Epithelial cell of esophagus (primary cell): ENCODE data around the gene GRSF1.
"Not testable (repeated sequence)": the region's sequence is repeated elsewhere in the genome, so short reads cannot be mapped to it uniquely, and the experiment has no call there.

Source experiments
- DNase-seq: peaks from one replicate; pipeline ENCODE4 v3.0.0; 2010; ENCODE audit warnings: low read depth
- H3K4me3 ChIP-seq: 2 replicates; pipeline ENCODE4 v1.5.1; 2011; ENCODE audit warnings: mild to moderate bottlenecking, low read length, control low read depth
- TF ChIP-seq, protein P1 (sequence below): IDR thresholded peaks from 2 replicates; pipeline ENCODE4 v1.5.1; 2011; ENCODE audit warnings: low read depth, mild to moderate bottlenecking, low read length, control low read depth, inconsistent platforms; ENCODE audit not compliant: insufficient read depth; ENCODE audit errors: missing control alignments

GRSF1 gene

GRCh38 chr4:70842761-70843435, 3.2 kb upstream of the GRSF1 start:
- TF ChIP-seq, protein P1, sequence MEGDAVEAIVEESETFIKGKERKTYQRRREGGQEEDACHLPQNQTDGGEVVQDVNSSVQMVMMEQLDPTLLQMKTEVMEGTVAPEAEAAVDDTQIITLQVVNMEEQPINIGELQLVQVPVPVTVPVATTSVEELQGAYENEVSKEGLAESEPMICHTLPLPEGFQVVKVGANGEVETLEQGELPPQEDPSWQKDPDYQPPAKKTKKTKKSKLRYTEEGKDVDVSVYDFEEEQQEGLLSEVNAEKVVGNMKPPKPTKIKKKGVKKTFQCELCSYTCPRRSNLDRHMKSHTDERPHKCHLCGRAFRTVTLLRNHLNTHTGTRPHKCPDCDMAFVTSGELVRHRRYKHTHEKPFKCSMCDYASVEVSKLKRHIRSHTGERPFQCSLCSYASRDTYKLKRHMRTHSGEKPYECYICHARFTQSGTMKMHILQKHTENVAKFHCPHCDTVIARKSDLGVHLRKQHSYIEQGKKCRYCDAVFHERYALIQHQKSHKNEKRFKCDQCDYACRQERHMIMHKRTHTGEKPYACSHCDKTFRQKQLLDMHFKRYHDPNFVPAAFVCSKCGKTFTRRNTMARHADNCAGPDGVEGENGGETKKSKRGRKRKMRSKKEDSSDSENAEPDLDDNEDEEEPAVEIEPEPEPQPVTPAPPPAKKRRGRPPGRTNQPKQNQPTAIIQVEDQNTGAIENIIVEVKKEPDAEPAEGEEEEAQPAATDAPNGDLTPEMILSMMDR, result no peak
- no peak overlapping the region for H3K4me3 ChIP-seq
- DNase-seq, result no peak

DNA sequence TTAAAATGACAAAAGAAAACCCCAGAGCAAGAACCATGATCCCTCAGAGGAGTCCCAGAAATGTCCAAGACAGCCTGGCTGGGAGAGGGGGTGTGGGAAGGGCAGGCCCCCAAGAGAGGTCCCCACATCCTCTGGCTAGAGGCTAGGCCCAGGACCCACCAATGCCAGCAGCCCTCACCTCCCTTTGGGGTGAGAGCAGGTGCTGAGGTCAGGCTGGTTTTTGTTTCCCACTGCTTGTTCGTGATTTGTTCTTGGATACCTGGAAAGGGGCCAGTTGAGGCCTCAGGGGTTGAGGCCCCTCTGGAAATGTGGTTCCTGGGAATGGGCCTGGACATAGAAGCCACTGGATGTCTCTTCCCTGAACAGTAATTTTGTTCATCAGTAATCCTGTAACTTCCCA, 2.3 kb upstream of the GRSF1 start:
- TF ChIP-seq, protein P1, result no peak
- no peak for DNase-seq
- H3K4me3 ChIP-seq, result no peak overlapping the region

DNA sequence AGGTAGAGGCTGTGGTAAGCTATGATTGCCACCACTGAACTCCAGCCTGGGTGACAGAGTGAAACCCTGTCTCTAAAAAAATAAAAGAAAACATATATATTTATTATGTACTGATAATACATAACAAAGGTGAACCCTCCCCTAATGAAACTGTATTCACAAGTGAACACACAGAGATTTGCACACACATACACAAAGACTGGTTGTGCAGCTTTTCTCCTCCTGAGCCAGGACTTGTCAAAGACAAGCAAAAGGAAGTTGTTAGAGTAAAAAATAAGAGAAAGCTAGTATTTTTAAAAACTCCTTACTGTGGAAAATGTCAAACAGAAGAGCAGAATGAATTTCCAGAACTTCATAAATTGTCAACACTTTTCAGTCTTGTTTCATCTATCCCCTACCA, 1.5 kb upstream of the GRSF1 start:
- no peak for DNase-seq
- no peak overlapping the region for H3K4me3 ChIP-seq
- TF ChIP-seq, protein P1, result no peak

GRCh38 chr4:70840631-70841030, 941 bp upstream of the GRSF1 start:
- not testable (repeated sequence) for H3K4me3 ChIP-seq, DNase-seq

- peak; percentile 60 for DNase-seq
- not testable (repeated sequence) for H3K4me3 ChIP-seq
Observed at GRCh38 chr4:70840137-70840536, 447 bp upstream of the GRSF1 start.

DNA sequence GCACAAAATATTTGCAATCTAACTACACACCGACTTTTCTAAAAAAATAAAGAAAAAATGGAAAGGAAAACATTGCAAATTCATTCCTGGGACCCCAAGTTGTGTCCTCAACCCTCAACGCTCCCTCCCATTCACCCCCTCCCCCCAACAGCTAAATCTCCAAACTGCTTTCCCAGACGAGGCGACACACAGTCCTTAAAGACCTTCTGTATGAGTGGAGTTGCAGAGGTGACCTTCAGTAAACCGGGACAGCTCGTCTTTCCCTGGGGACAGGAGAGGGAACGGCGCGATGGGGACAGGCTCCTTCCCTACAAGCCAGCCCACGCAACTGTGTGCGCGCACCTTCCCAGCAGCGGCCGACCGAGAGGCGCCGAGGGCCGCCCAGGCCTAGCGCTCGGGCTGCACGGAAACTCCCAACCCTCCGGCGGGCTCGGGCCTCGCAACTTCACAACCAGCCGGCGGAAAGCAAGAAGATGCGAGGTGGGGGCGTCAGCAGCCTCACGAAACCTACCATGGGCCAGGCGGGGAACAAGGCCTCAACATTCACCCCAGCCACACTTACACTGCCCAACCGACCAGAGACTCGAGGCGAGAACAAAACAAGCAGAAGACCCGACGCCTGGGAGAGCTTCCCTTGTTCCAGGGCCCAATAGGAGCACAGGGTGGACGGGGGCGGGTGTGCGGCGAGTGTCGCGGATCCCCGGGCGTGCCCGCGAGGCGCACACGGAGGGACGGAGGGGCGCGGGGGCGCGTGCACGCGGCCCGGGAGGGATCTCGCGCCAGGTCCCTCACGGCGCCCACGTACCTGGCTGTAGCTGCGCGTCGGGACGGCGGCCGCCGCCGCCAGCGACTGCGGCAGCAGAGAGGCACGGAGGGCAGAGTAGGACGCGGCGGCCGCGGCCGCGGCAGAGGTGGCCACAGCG, 763 bp downstream of the GRSF1 start:
- TF ChIP-seq, protein P1, result no peak
- DNase-seq, result peak; percentile 69
- H3K4me3 ChIP-seq, result peak overlapping the region; percentile 85

DNA sequence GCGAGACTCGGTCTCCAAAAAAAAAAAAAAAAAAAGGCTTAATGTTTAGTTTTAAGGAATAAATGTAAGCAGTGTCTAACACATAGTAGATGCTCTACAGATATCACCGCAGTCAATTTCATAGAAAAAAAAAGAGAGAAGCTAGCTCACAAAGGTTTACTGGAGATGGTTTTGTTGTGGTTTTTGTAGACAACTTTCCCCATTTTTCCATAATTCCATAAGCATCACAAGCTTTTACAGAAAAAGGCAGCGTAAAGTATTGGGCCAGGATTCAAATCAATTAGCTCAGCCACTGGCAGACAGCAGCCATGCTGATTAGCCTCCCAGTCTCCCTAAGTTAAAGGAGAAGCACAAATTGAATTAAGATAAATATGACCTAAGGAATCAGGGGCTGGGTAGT, 1.5 kb downstream of the GRSF1 start:
- peak; percentile 8 for DNase-seq
- TF ChIP-seq, protein P1, result no peak
- peak overlapping the region; percentile 85 for H3K4me3 ChIP-seq

DNA sequence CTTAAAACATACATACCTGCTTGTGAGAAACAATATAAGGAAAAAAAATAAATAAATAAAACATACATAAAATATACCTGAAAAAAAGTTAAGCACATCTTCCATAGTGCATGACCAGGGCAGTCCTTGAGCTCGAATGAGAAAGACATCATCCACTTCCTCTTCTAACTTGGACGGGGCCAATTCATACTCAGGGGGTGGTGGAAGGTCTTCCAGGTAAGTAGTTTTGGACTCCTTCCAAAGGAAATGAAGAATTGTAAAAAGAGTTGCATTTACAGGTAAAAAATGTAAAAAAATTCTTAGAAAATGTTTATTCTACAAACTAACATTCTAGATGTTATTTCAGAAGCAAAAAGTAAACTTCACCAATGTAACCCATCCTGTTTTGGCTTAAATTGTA, 3.6 kb downstream of the GRSF1 start:
- TF ChIP-seq, protein P1, result no peak
- DNase-seq, result no peak
- no peak overlapping the region for H3K4me3 ChIP-seq
